Fibroblast of lung (primary cell): ENCODE data around the gene CASR. TPM values are rescaled to one million over a fixed set of nuclear protein-coding genes. Genes with fewer than 3 reads are reported as not detected.

ENCODE experiments used
- DNase-seq, 2 donors: peaks; one replicate each; pipeline versions ENCODE4 v3.0.0 to v3.0.0-alpha.2; 2010; ENCODE audit warnings: low read depth in 2 of 2
- H2AFZ ChIP-seq: 2 replicates; pipeline ENCODE4 v1.5.1; 2012; ENCODE audit warnings: low read length, control low read depth, inconsistent platforms
- H3K27ac ChIP-seq: 2 replicates; pipeline ENCODE4 v1.5.1; 2011; ENCODE audit warnings: low read length, control low read depth; ENCODE audit not compliant: insufficient read depth
- H3K27me3 ChIP-seq: 2 replicates; pipeline ENCODE4 v1.5.1; 2011; ENCODE audit warnings: mild to moderate bottlenecking, low read length; ENCODE audit not compliant: control insufficient read depth, insufficient read depth
- H3K36me3 ChIP-seq: 2 replicates; pipeline ENCODE4 v1.5.1; 2011; ENCODE audit warnings: low read length; ENCODE audit not compliant: control insufficient read depth, insufficient read depth
- H3K4me1 ChIP-seq: 2 replicates; pipeline ENCODE4 v1.5.1; 2011; ENCODE audit warnings: low read length; ENCODE audit not compliant: control insufficient read depth, insufficient read depth; ENCODE audit errors: extremely low read depth
- H3K4me2 ChIP-seq: 2 replicates; pipeline ENCODE4 v1.5.1; 2011; ENCODE audit warnings: low read length, control low read depth; ENCODE audit not compliant: insufficient read depth; ENCODE audit errors: extremely low read depth
- H3K4me3 ChIP-seq, 4 experiments: fragments of 200-600 bp in 1 of 4; sonication (generic) in 1 of 4; replicated peaks in 1 of 4; 2 replicates each; pipeline ENCODE4 v1.5.1; 2011 to 2016; ENCODE audit warnings: low read length in 4 of 4, low read depth in 3 of 4, mild to moderate bottlenecking in 3 of 4, control low read depth in 2 of 4, inconsistent platforms in 1 of 4, mixed read lengths in 1 of 4; ENCODE audit not compliant: insufficient read depth in 1 of 4; ENCODE audit errors: control extremely low read depth in 1 of 4
- H3K79me2 ChIP-seq: 2 replicates; pipeline ENCODE4 v1.5.1; 2012; ENCODE audit warnings: mild to moderate bottlenecking, low read length, inconsistent platforms; ENCODE audit not compliant: control insufficient read depth, insufficient read depth
- H3K9ac ChIP-seq: 2 replicates; pipeline ENCODE4 v1.5.1; 2011; ENCODE audit warnings: mild to moderate bottlenecking, low read length, control low read depth; ENCODE audit not compliant: insufficient read depth
- H3K9me3 ChIP-seq: 2 replicates; pipeline ENCODE4 v1.5.1; 2012; ENCODE audit warnings: low read depth, low read length; ENCODE audit not compliant: control insufficient read depth, insufficient read depth
- H4K20me1 ChIP-seq: 2 replicates; pipeline ENCODE4 v1.5.1; 2011; ENCODE audit warnings: low read length; ENCODE audit not compliant: control insufficient read depth, insufficient read depth; ENCODE audit errors: extremely low read depth
- EZH2 ChIP-seq: IDR thresholded peaks from 2 replicates; pipeline ENCODE4 v1.5.1; 2012; ENCODE audit warnings: low read length, control low read depth, mild to moderate bottlenecking; ENCODE audit errors: missing control alignments
- polyA plus RNA-seq, 2 donors: library from polyadenylated mRNA; depleted of rRNA in 1 of 2; stranded (reverse) in 1 of 2; unstranded in 1 of 2; fragments of >200 nt; gene quantifications; 2 replicates each; pipeline ENCODE4 v1.2.1, GENCODE V29; 2011 to 2012; ENCODE audit warnings: missing spikeins in 1 of 2
- total RNA-seq: library from RNA; depleted of rRNA; stranded (reverse); fragments of >200 nt; gene quantifications from 2 replicates; pipeline ENCODE4 v1.2.1, GENCODE V29; 2014
- TF ChIP-seq, protein P1 (sequence below), 2 donors: IDR thresholded peaks in 1 of 2; conservative IDR thresholded peaks in 1 of 2; 1 replicate in 1 of 2; 2 replicates in 1 of 2; pipeline ENCODE4 v1.5.1; 2011 to 2012; ENCODE audit warnings: low read length in 2 of 2, control low read depth in 1 of 2, inconsistent platforms in 1 of 2, low read depth in 1 of 2, mild to moderate bottlenecking in 1 of 2

Gene CASR
- total and polyA plus RNA-seq, 2 donors (not counting 1 experiment from before 2014, with no cell fraction given): under 0.01 TPM; not detected in 1

DNA sequence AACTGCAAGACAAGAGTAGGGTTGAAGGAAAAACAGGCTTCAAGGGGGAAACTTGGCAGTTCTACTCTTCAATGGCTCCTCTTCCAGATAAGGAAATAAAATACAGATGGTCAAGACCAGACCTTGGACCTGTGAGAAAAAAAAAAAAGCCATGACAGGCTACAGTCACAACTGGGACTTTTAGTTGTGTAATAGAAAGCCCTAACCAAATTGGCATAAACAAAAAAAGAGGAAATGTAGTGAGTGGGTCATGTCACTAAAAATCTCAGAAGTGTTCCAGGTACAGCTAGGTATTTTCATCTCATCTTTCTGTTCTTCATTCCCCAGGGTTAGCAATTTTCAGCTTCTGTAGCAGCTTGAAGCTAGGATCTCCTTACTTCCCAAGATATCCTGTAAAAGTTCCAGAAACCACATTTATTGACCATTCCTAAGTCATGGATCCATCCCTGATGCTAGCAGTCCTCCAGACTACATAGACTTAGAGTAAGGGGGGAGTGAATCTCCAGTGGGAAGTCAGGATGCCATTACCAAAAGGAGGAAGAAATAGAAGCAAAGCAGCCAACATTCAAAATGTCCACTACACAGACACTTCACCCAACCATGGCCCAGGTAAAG is 80.6 kb downstream of the CASR start:
- H3K9me3 ChIP-seq: no peaks in the 10 kb centered on the region
- peaks cover 2% of the 10 kb centered on the region for H3K27me3 ChIP-seq
- no peaks in the 10 kb centered on the region for H4K20me1 ChIP-seq
- H3K9ac ChIP-seq: no peak overlapping the region
- no peak overlapping the region for H3K4me2 ChIP-seq
- TF ChIP-seq, protein P1, sequence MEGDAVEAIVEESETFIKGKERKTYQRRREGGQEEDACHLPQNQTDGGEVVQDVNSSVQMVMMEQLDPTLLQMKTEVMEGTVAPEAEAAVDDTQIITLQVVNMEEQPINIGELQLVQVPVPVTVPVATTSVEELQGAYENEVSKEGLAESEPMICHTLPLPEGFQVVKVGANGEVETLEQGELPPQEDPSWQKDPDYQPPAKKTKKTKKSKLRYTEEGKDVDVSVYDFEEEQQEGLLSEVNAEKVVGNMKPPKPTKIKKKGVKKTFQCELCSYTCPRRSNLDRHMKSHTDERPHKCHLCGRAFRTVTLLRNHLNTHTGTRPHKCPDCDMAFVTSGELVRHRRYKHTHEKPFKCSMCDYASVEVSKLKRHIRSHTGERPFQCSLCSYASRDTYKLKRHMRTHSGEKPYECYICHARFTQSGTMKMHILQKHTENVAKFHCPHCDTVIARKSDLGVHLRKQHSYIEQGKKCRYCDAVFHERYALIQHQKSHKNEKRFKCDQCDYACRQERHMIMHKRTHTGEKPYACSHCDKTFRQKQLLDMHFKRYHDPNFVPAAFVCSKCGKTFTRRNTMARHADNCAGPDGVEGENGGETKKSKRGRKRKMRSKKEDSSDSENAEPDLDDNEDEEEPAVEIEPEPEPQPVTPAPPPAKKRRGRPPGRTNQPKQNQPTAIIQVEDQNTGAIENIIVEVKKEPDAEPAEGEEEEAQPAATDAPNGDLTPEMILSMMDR (conservative IDR thresholded peaks at IDR 0.05 in 1 of 2, IDR thresholded peaks at IDR 0.05 in 1 of 2; ENCODE audit: low read depth in 1 of 2, low read length in 2 of 2): no peak
- TF ChIP-seq EZH2: no peak
- no peak for DNase-seq
- no peaks in the 10 kb centered on the region for H3K79me2 ChIP-seq
- H3K4me3 ChIP-seq: no peak overlapping the region
- H2AFZ ChIP-seq: no peak overlapping the region
- no peaks in the 10 kb centered on the region for H3K36me3 ChIP-seq
- no peak overlapping the region for H3K27ac ChIP-seq
- no peaks in the 10 kb centered on the region for H3K4me1 ChIP-seq

- Histone ChIP-seq H3K4me1 (no peaks in the 10 kb centered on the region), H3K79me2 (no peaks in the 10 kb centered on the region), H3K4me3 (no peak overlapping the region), H3K36me3 (no peaks in the 10 kb centered on the region), H2AFZ (no peak overlapping the region), H3K9ac (no peak overlapping the region), H4K20me1 (no peaks in the 10 kb centered on the region), H3K4me2 (no peak overlapping the region), H3K27me3 (peaks cover 2% of the 10 kb centered on the region), H3K27ac (no peak overlapping the region), H3K9me3 (no peaks in the 10 kb centered on the region)
- no peak for DNase-seq
- TF ChIP-seq, protein P1 (conservative IDR thresholded peaks at IDR 0.05 in 1 of 2, IDR thresholded peaks at IDR 0.05 in 1 of 2; ENCODE audit: low read depth in 1 of 2, low read length in 2 of 2): no peak
- TF ChIP-seq EZH2: no peak
Observed at GRCh38 chr3:122265957-122266356, 82.5 kb downstream of the CASR start.

- no peaks in the 10 kb centered on the region for H3K4me1 ChIP-seq
- no peak overlapping the region for H3K27ac ChIP-seq
- no peaks in the 10 kb centered on the region for H4K20me1 ChIP-seq
- no peaks in the 10 kb centered on the region for H3K79me2 ChIP-seq
- no peak overlapping the region for H3K9ac ChIP-seq
- no peaks in the 10 kb centered on the region for H3K9me3 ChIP-seq
- H3K27me3 ChIP-seq: peaks cover 2% of the 10 kb centered on the region
- no peak overlapping the region for H3K4me2 ChIP-seq
- no peak overlapping the region for H2AFZ ChIP-seq
- no peak for TF ChIP-seq EZH2
- TF ChIP-seq, protein P1 (conservative IDR thresholded peaks at IDR 0.05 in 1 of 2, IDR thresholded peaks at IDR 0.05 in 1 of 2; ENCODE audit: low read depth in 1 of 2, low read length in 2 of 2): no peak
- peak in 1 of 2 donors; percentile 17 for DNase-seq
- no peaks in the 10 kb centered on the region for H3K36me3 ChIP-seq
- no peak overlapping the region for H3K4me3 ChIP-seq
Observed at GRCh38 chr3:122268257-122269024, 85.0 kb downstream of the CASR start.
